ENCODE measurements around the gene CFDP1. TPM values are rescaled to one million over a fixed set of nuclear protein-coding genes. Genes with fewer than 3 reads are reported as not detected.
"Not testable (repeated sequence)": the region's sequence is repeated elsewhere in the genome, so short reads cannot be mapped to it uniquely, and the experiment has no call there.

Gene CFDP1
- polyA plus RNA-seq, 12 donors: 69.9 to 127 (median 91.3) TPM; not detected in 1

GRCh38 chr16:75296606-75297005, 136.7 kb downstream of the CFDP1 start:
- peak; percentile 44 for DNase-seq

GRCh38 chr16:75294773-75295459, 138.4 kb downstream of the CFDP1 start:
- DNase-seq: no peak

- no peak for DNase-seq
Observed at GRCh38 chr16:75293772-75294171, 139.5 kb downstream of the CFDP1 start.

GRCh38 chr16:75293173-75293572, 140.1 kb downstream of the CFDP1 start:
- DNase-seq: no peak

GRCh38 chr16:75292691-75293090, 140.6 kb downstream of the CFDP1 start:
- DNase-seq: no peak

- no peak for DNase-seq
Observed at GRCh38 chr16:75289189-75289588, 144.1 kb downstream of the CFDP1 start.

- no peak for DNase-seq
Observed at GRCh38 chr16:75288596-75289120, 144.6 kb downstream of the CFDP1 start.

- DNase-seq: no peak
Observed at GRCh38 chr16:75288181-75288580, 145.1 kb downstream of the CFDP1 start.

GRCh38 chr16:75287708-75288107, 145.6 kb downstream of the CFDP1 start:
- no peak for DNase-seq

GRCh38 chr16:75286389-75286788, 146.9 kb downstream of the CFDP1 start:
- no peak for DNase-seq

- no peak for DNase-seq
Observed at GRCh38 chr16:75282466-75283281, 150.6 kb downstream of the CFDP1 start.

GRCh38 chr16:75281826-75282225, 151.5 kb downstream of the CFDP1 start:
- DNase-seq: no peak

- not testable (repeated sequence) for DNase-seq
Observed at GRCh38 chr16:75281009-75281408, 152.3 kb downstream of the CFDP1 start.

- no peak for DNase-seq
Observed at GRCh38 chr16:75280331-75280804, 152.9 kb downstream of the CFDP1 start.

GRCh38 chr16:75279305-75279704, 154.0 kb downstream of the CFDP1 start:
- no peak for DNase-seq

GRCh38 chr16:75273054-75273925, 160.0 kb downstream of the CFDP1 start:
- DNase-seq: no peak

GRCh38 chr16:75272629-75273028, 160.7 kb downstream of the CFDP1 start:
- DNase-seq: not testable (repeated sequence)

- no peak for DNase-seq
Observed at GRCh38 chr16:75272097-75272551, 161.2 kb downstream of the CFDP1 start.

GRCh38 chr16:75271441-75272096, 161.7 kb downstream of the CFDP1 start:
- no peak for DNase-seq

GRCh38 chr16:75269358-75269757, 163.9 kb downstream of the CFDP1 start:
- DNase-seq: not testable (repeated sequence)

- DNase-seq: no peak
Observed at GRCh38 chr16:75267631-75268264, 165.6 kb downstream of the CFDP1 start.

All from muscle of arm (tissue), 12 donors.